H9 (cell line): ENCODE results near the gene RASGRF1. TPM values are rescaled to one million over a fixed set of nuclear protein-coding genes. Genes with fewer than 3 reads are reported as not detected.

Source experiments
- DNase-seq: peaks from one replicate; pipeline ENCODE4 v3.0.0-alpha.2; 2017
- H2AFZ ChIP-seq: one replicate; pipeline ENCODE4 v1.6.1; 2013; ENCODE audit warnings: mild to moderate bottlenecking, low read length, control low read depth, moderate library complexity
- H2AK5ac ChIP-seq: 2 replicates; pipeline ENCODE4 v1.6.1; 2013; ENCODE audit warnings: low read length, control low read depth, mixed read lengths; ENCODE audit not compliant: insufficient read length
- H2BK120ac ChIP-seq: one replicate; pipeline ENCODE4 v1.6.1; 2013; ENCODE audit warnings: low read depth, mild to moderate bottlenecking, low read length, control low read depth, inconsistent platforms; ENCODE audit not compliant: poor library complexity, severe bottlenecking
- H2BK12ac ChIP-seq: 2 replicates; pipeline ENCODE4 v1.6.1; 2013; ENCODE audit warnings: low read length, control low read depth, mixed read lengths, low read depth; ENCODE audit not compliant: insufficient read length
- H2BK15ac ChIP-seq: 2 replicates; pipeline ENCODE4 v1.6.1; 2013; ENCODE audit warnings: low read depth, low read length, control low read depth
- H2BK20ac ChIP-seq: one replicate; pipeline ENCODE4 v1.6.1; 2013; ENCODE audit warnings: low read depth, mild to moderate bottlenecking, low read length, control low read depth, inconsistent platforms; ENCODE audit not compliant: poor library complexity, severe bottlenecking
- H2BK5ac ChIP-seq: 2 replicates; pipeline ENCODE4 v1.6.1; 2013; ENCODE audit warnings: low read length, control low read depth, mixed read lengths; ENCODE audit not compliant: insufficient read length
- H3K14ac ChIP-seq: 2 replicates; pipeline ENCODE4 v1.6.1; 2013; ENCODE audit warnings: low read length, control low read depth; ENCODE audit not compliant: insufficient read depth
- H3K18ac ChIP-seq: 2 replicates; pipeline ENCODE4 v1.6.1; 2013; ENCODE audit warnings: low read depth, mild to moderate bottlenecking, mixed read lengths, low read length, control low read depth; ENCODE audit not compliant: insufficient read length
- H3K23ac ChIP-seq: 2 replicates; pipeline ENCODE4 v1.6.1; 2013; ENCODE audit warnings: low read length, control low read depth, mixed read lengths, low read depth; ENCODE audit not compliant: insufficient read length
- H3K23me2 ChIP-seq: 2 replicates; pipeline ENCODE4 v1.6.1; 2013; ENCODE audit warnings: low read depth, mild to moderate bottlenecking, mixed read lengths, low read length, control low read depth; ENCODE audit not compliant: insufficient read length, poor library complexity, severe bottlenecking
- H3K27ac ChIP-seq: 2 replicates; pipeline ENCODE4 v1.5.1; 2013; ENCODE audit warnings: low read length, control low read depth, mixed read lengths, low read depth; ENCODE audit not compliant: insufficient read length
- H3K27me3 ChIP-seq: 2 replicates; pipeline ENCODE4 v1.6.1; 2013; ENCODE audit warnings: low read length, control low read depth, inconsistent platforms; ENCODE audit not compliant: insufficient read depth
- H3K4ac ChIP-seq: 2 replicates; pipeline ENCODE4 v1.6.1; 2013; ENCODE audit warnings: low read depth, mild to moderate bottlenecking, control low read depth, inconsistent platforms, low read length, moderate library complexity
- H3K4me1 ChIP-seq: 2 replicates; pipeline ENCODE4 v1.6.1; 2013; ENCODE audit warnings: low read length, control low read depth, inconsistent platforms; ENCODE audit not compliant: insufficient read depth
- H3K4me2 ChIP-seq: 2 replicates; pipeline ENCODE4 v1.6.1; 2013; ENCODE audit warnings: low read length, control low read depth, mixed read lengths; ENCODE audit not compliant: insufficient read length, insufficient read depth
- H3K56ac ChIP-seq: 2 replicates; pipeline ENCODE4 v1.6.1; 2013; ENCODE audit warnings: low read depth, mild to moderate bottlenecking, mixed read lengths, low read length, control low read depth; ENCODE audit not compliant: insufficient read length
- H3K79me1 ChIP-seq: 2 replicates; pipeline ENCODE4 v1.6.1; 2013; ENCODE audit warnings: low read depth, mild to moderate bottlenecking, moderate library complexity, low read length, control low read depth, inconsistent platforms; ENCODE audit not compliant: insufficient read depth, poor library complexity, severe bottlenecking
- H3K79me2 ChIP-seq: 2 replicates; pipeline ENCODE4 v1.6.1; 2013; ENCODE audit warnings: low read length, control low read depth, inconsistent platforms; ENCODE audit not compliant: insufficient read depth
- H3K9ac ChIP-seq: 2 replicates; pipeline ENCODE4 v1.6.1; 2013; ENCODE audit warnings: low read length, control low read depth, mixed read lengths; ENCODE audit not compliant: insufficient read length; ENCODE audit errors: extremely low read depth
- H3K9me3 ChIP-seq: one replicate; pipeline ENCODE4 v1.6.1; 2013; ENCODE audit warnings: low read depth, low read length, inconsistent platforms; ENCODE audit not compliant: control insufficient read depth
- H3T11ph ChIP-seq: one replicate; pipeline ENCODE4 v1.6.1; 2013; ENCODE audit warnings: mild to moderate bottlenecking, low read length, control low read depth, inconsistent platforms
- H4K20me1 ChIP-seq: one replicate; pipeline ENCODE4 v1.6.1; 2013; ENCODE audit not compliant: control insufficient read depth, insufficient read length, insufficient read depth
- H4K5ac ChIP-seq: 2 replicates; pipeline ENCODE4 v1.6.1; 2013; ENCODE audit warnings: low read depth, mild to moderate bottlenecking, mixed read lengths, low read length, control low read depth; ENCODE audit not compliant: insufficient read length
- H4K8ac ChIP-seq: replicated peaks from 2 replicates; pipeline ENCODE4 v1.6.1; 2013; ENCODE audit warnings: low read length, control low read depth, mixed read lengths, low read depth; ENCODE audit not compliant: insufficient read length
- H4K91ac ChIP-seq: 2 replicates; pipeline ENCODE4 v1.6.1; 2013; ENCODE audit warnings: low read depth, mild to moderate bottlenecking, moderate library complexity, mixed read lengths, low read length, control low read depth; ENCODE audit not compliant: insufficient read length
- H3K27ac Mint-ChIP-seq, 3 experiments: 2 replicates in 2 of 3; 3 replicates in 1 of 3; pipeline ENCODE4 v1.8.0; 2020 to 2021; ENCODE audit warnings: mixed read lengths in 3 of 3, mild to moderate bottlenecking in 1 of 3, moderate library complexity in 1 of 3
- H3K27me3 Mint-ChIP-seq: 2 replicates; pipeline ENCODE4 v1.8.0; 2021; ENCODE audit warnings: low read depth, mild to moderate bottlenecking, moderate library complexity, mixed read lengths
- H3K36me3 Mint-ChIP-seq, 3 experiments: 2 replicates in 2 of 3; 3 replicates in 1 of 3; pipeline ENCODE4 v1.8.0; 2020 to 2021; ENCODE audit warnings: low read depth in 3 of 3, mixed read lengths in 3 of 3; ENCODE audit not compliant: insufficient read depth in 1 of 3
- H3K4me1 Mint-ChIP-seq, 2 experiments: 2 replicates each; pipeline ENCODE4 v1.8.0; 2020; ENCODE audit warnings: mixed read lengths in 2 of 2
- H3K4me3 Mint-ChIP-seq, 2 experiments: 2 replicates in 1 of 2; 3 replicates in 1 of 2; pipeline ENCODE4 v1.8.0; 2020 to 2021; ENCODE audit warnings: mild to moderate bottlenecking in 2 of 2, mixed read lengths in 2 of 2, moderate library complexity in 1 of 2
- H3K9me3 Mint-ChIP-seq, 2 experiments: 2 replicates in 1 of 2; 3 replicates in 1 of 2; pipeline ENCODE4 v1.8.0; 2020; ENCODE audit warnings: mild to moderate bottlenecking in 2 of 2, mixed read lengths in 2 of 2, moderate library complexity in 1 of 2
- CTCF ChIP-seq: fragments of 200-600 bp; sonication (generic); conservative IDR thresholded peaks from 3 replicates; pipeline ENCODE4 v1.8.0; 2021; ENCODE audit warnings: antibody characterized with exemption, mild to moderate bottlenecking
- WGBS: extraction: QIAGEN DNeasy Blood & Tissue Kit; methylation state at CpG from one replicate; pipeline ENCODE4 v1.1.7; 2013; ENCODE audit warnings: missing lambda C conversion rate, low lambda C conversion rate, mixed read lengths; ENCODE audit not compliant: insufficient read length; ENCODE audit errors: extremely low coverage; 5-methylcytosine and 5-hydroxymethylcytosine counted together
- total RNA-seq: library from RNA; stranded (reverse); gene quantifications from 2 replicates; pipeline ENCODE4 v1.2.1, GENCODE V29; 2021

RASGRF1 gene
- total RNA-seq, 1 experiment from 2014 or later = 0.48 TPM

GRCh38 chr15:79058260-79058850 lies 32.2 kb downstream of the RASGRF1 start:
- Histone ChIP-seq H3T11ph (no peak overlapping the region), H2BK20ac (no peak overlapping the region), H3K9ac (no peak overlapping the region), H3K9me3 (no peaks in the 10 kb centered on the region), H3K23ac (no peak overlapping the region), H3K79me1 (no peaks in the 10 kb centered on the region), H4K8ac (no peak overlapping the region), H3K4ac (no peak overlapping the region), H4K5ac (no peak overlapping the region), H3K4me1 (peaks cover 5% of the 10 kb centered on the region), H2BK12ac (no peak overlapping the region), H3K56ac (no peak overlapping the region), H2BK15ac (no peak overlapping the region), H3K4me2 (no peak overlapping the region), H3K18ac (no peak overlapping the region), H2AFZ (no peak overlapping the region), H2BK120ac (no peak overlapping the region), H2BK5ac (no peak overlapping the region), H3K27ac (no peak overlapping the region), H3K27me3 (peaks cover 17% of the 10 kb centered on the region; the same call in 1 of the 2 replicates), H4K91ac (no peak overlapping the region), H3K23me2 (no peaks in the 10 kb centered on the region), H4K20me1 (no peaks in the 10 kb centered on the region), H3K79me2 (no peaks in the 10 kb centered on the region), H2AK5ac (no peak overlapping the region), H3K14ac (peak overlapping the region; percentile 10; the same call in 1 of the 2 replicates)
- no peak for TF ChIP-seq CTCF
- Mint-ChIP-seq H3K9me3 (no peaks in the 10 kb centered on the region), H3K27ac (no peak overlapping the region), H3K36me3 (no peaks in the 10 kb centered on the region), H3K4me3 (no peak overlapping the region), H3K27me3 (peaks cover 98% of the 10 kb centered on the region), H3K4me1 (peaks cover 30 to 38% of the 10 kb centered on the region in 2 experiments)
- no peak for DNase-seq
- no CpG with 5 or more reads among the region's 15 CpGs for WGBS
